ENCODE measurements around the gene HEPN1. TPM values are rescaled to one million over a fixed set of nuclear protein-coding genes. Genes with fewer than 3 reads are reported as not detected.

Gene HEPN1
- total RNA-seq, 1 experiment from 2014 or later = not detected

DNA sequence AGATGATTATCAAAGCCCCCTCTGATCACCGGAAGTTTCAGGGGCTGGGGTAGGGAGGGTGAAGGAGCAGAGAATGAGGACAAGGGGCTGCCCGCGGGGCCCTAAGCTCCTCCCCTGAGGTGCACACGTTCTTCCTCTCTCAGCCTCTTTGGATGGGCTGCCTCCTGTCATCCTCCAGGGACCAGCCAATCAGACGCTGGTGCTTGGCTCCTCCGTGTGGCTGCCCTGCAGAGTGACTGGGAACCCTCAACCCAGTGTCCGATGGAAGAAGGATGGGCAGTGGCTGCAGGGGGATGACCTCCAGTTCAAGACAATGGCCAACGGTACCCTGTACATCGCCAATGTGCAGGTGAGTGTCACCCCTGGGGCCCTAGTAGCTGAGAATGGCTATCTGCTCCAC lies 46.3 kb upstream of the HEPN1 start:
- no TSS peak for BruUV-seq (replicated peaks)
- POLR2A ChIA-PET = no interaction called here
- DNase-seq (ENCODE audit: low read depth, low spot score) = no peak
- H3K4me3 ChIP-seq (ENCODE audit: low read depth in 2 of 2, low read length in 2 of 2) = no peak overlapping the region
- H3K27me3 ChIP-seq (ENCODE audit: control insufficient read depth, insufficient read depth, low read length) = peaks cover 50% of the 10 kb centered on the region
- in situ Hi-C loops (cut with HindIII; ENCODE audit: low pct_unique_long_range_greater_than_20kb, low sequenced_read_pairs) (no loop called here), intact Hi-C loops (cut with micrococcal nuclease; ENCODE audit: unreplicated experiment) (no loop called here)
- TF ChIP-seq CTCF (IDR thresholded peaks at IDR 0.05) (no peak), TCF7L2 (IDR thresholded peaks at IDR 0.05; ENCODE audit: low read depth, low read length) (no peak), SIN3A (IDR thresholded peaks at IDR 0.05; ENCODE audit: borderline replicate concordance, insufficient read depth, low read depth, low read length) (no peak), POLR2AphosphoS5 (IDR thresholded peaks at IDR 0.05; ENCODE audit: low read depth, low read length) (no peak)
- TF ChIP-seq, protein P1, sequence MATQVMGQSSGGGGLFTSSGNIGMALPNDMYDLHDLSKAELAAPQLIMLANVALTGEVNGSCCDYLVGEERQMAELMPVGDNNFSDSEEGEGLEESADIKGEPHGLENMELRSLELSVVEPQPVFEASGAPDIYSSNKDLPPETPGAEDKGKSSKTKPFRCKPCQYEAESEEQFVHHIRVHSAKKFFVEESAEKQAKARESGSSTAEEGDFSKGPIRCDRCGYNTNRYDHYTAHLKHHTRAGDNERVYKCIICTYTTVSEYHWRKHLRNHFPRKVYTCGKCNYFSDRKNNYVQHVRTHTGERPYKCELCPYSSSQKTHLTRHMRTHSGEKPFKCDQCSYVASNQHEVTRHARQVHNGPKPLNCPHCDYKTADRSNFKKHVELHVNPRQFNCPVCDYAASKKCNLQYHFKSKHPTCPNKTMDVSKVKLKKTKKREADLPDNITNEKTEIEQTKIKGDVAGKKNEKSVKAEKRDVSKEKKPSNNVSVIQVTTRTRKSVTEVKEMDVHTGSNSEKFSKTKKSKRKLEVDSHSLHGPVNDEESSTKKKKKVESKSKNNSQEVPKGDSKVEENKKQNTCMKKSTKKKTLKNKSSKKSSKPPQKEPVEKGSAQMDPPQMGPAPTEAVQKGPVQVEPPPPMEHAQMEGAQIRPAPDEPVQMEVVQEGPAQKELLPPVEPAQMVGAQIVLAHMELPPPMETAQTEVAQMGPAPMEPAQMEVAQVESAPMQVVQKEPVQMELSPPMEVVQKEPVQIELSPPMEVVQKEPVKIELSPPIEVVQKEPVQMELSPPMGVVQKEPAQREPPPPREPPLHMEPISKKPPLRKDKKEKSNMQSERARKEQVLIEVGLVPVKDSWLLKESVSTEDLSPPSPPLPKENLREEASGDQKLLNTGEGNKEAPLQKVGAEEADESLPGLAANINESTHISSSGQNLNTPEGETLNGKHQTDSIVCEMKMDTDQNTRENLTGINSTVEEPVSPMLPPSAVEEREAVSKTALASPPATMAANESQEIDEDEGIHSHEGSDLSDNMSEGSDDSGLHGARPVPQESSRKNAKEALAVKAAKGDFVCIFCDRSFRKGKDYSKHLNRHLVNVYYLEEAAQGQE (IDR thresholded peaks at IDR 0.05; ENCODE audit: insufficient read depth in 1 of 2, low read depth in 2 of 2, low read length in 1 of 2) = no peak
- no peak overlapping the region for H3K27ac ChIP-seq (ENCODE audit: low read length)
- peaks cover 15% of the 10 kb centered on the region for H3K4me1 ChIP-seq (ENCODE audit: control insufficient read depth, insufficient read depth, low read length)
- CTCF ChIA-PET = interaction anchor here (0.6 kb wide), 1 partner anchor 79 kb away, joined by 5 read pairs; no protein-coding TSS in a partner anchor
- no peak for ATAC-seq
- H3K9me3 ChIP-seq (ENCODE audit: control insufficient read depth, insufficient read depth, low read depth, low read length) = no peaks in the 10 kb centered on the region
- H3K36me3 ChIP-seq (ENCODE audit: control insufficient read depth, insufficient read depth, low read length) = no peaks in the 10 kb centered on the region

GRCh38 chr11:124873951-124874350 lies 45.1 kb upstream of the HEPN1 start:
- POLR2A ChIA-PET = no interaction called here
- TF ChIP-seq, protein P1 (IDR thresholded peaks at IDR 0.05; ENCODE audit: insufficient read depth in 1 of 2, low read depth in 2 of 2, low read length in 1 of 2) = no peak
- TF ChIP-seq CTCF (IDR thresholded peaks at IDR 0.05) (no peak), TCF7L2 (IDR thresholded peaks at IDR 0.05; ENCODE audit: low read depth, low read length) (no peak)
- CTCF ChIA-PET = no interaction called here
- intact Hi-C loops (cut with micrococcal nuclease; ENCODE audit: unreplicated experiment) = no loop called here
- in situ Hi-C loops (cut with HindIII; ENCODE audit: low pct_unique_long_range_greater_than_20kb, low sequenced_read_pairs) = no loop called here
- Histone ChIP-seq H3K4me1 (ENCODE audit: control insufficient read depth, insufficient read depth, low read length) (peaks cover 8% of the 10 kb centered on the region), H3K9me3 (ENCODE audit: control insufficient read depth, insufficient read depth, low read depth, low read length) (no peaks in the 10 kb centered on the region), H3K27ac (ENCODE audit: low read length) (no peak overlapping the region), H3K36me3 (ENCODE audit: control insufficient read depth, insufficient read depth, low read length) (no peaks in the 10 kb centered on the region), H3K27me3 (ENCODE audit: control insufficient read depth, insufficient read depth, low read length) (peaks cover 37% of the 10 kb centered on the region), H3K4me3 (ENCODE audit: low read depth in 2 of 2, low read length in 2 of 2) (no peak overlapping the region)
- no peak for ATAC-seq
- BruUV-seq (replicated peaks) = no TSS peak
- no peak for DNase-seq (ENCODE audit: low read depth, low spot score)
